K562 (cell line): ENCODE results near the gene GAMT. TPM values are rescaled to one million over a fixed set of nuclear protein-coding genes. Genes with fewer than 3 reads are reported as not detected.
A peak's percentile ranks its signal among the peaks of the same experiment; 100 is the strongest.

ENCODE experiments used
- AFF4 ChIP-seq: sonication (generic); formaldehyde crosslinking; IDR thresholded peaks from 2 replicates; pipeline ENCODE4 v1.8.0; 2023; ENCODE audit warnings: mild to moderate bottlenecking, missing genetic modification reagents
- BRCA1 ChIP-seq, 2 experiments: fragments of 450-650 bp in 1 of 2; sonication (generic) in 1 of 2; formaldehyde crosslinking in 1 of 2; IDR thresholded peaks; 2 replicates each; pipeline versions ENCODE4 v1.5.0 to v1.6.1; 2017 to 2020; ENCODE audit warnings: mild to moderate bottlenecking in 1 of 2, missing genetic modification reagents in 1 of 2
- DACH1 ChIP-seq: fragments of 450-650 bp; IDR thresholded peaks from 2 replicates; pipeline ENCODE4 v1.6.1; 2018; ENCODE audit not compliant: partially characterized antibody
- ETV1 ChIP-seq: fragments of 450-650 bp; conservative IDR thresholded peaks from 2 replicates; pipeline ENCODE4 v1.6.1; 2016; ENCODE audit warnings: missing genetic modification characterization, control low read depth, low read depth, missing compliant biosample characterization
- FUS ChIP-seq: fragments of 200-400 bp; formaldehyde crosslinking; optimal IDR thresholded peaks from 2 replicates; pipeline ENCODE3; 2017; ENCODE audit warnings: low read depth, low read length
- HMGN3 ChIP-seq: IDR thresholded peaks from 2 replicates; pipeline ENCODE4 v1.6.1; 2011; ENCODE audit warnings: borderline replicate concordance, low read depth, mild to moderate bottlenecking, mixed read lengths, low read length; ENCODE audit not compliant: insufficient read length; ENCODE audit errors: extremely low read depth
- MAFK ChIP-seq: IDR thresholded peaks from 2 replicates; pipeline ENCODE4 v1.6.1; 2011; ENCODE audit warnings: low read length, improper control_type of control experiment
- MCM3 ChIP-seq: fragments of 450-650 bp; IDR thresholded peaks from 2 replicates; pipeline ENCODE4 v1.6.1; 2016
- POLR2B ChIP-seq: fragments of 450-650 bp; IDR thresholded peaks from 2 replicates; pipeline ENCODE4 v1.6.1; 2018; ENCODE audit warnings: low read depth; ENCODE audit not compliant: partially characterized antibody
- RB1 ChIP-seq: fragments of 450-650 bp; IDR thresholded peaks from 2 replicates; pipeline ENCODE4 v1.6.1; 2017; ENCODE audit warnings: low read depth, mild to moderate bottlenecking
- RCOR1 ChIP-seq, 2 experiments: IDR thresholded peaks; 2 replicates each; pipeline ENCODE4 v1.6.1; 2012; ENCODE audit warnings: low read depth in 2 of 2, low read length in 2 of 2, borderline replicate concordance in 1 of 2, improper control_type of control experiment in 1 of 2
- RFX1 ChIP-seq: fragments of 450-650 bp; IDR thresholded peaks from 2 replicates; pipeline ENCODE4 v1.6.1; 2016; ENCODE audit warnings: mild to moderate bottlenecking, moderate library complexity
- SMARCA5 ChIP-seq: fragments of 450-650 bp; IDR thresholded peaks from 2 replicates; pipeline ENCODE4 v1.6.1; 2016
- STAT6 ChIP-seq: sonication (generic); formaldehyde crosslinking; IDR thresholded peaks from 2 replicates; pipeline ENCODE4 v1.8.1; 2023; ENCODE audit warnings: mild to moderate bottlenecking, missing genetic modification reagents
- XRCC3 ChIP-seq: fragments of 450-650 bp; IDR thresholded peaks from 2 replicates; pipeline ENCODE4 v1.6.1; 2017; ENCODE audit warnings: mild to moderate bottlenecking, moderate library complexity
- ZC3H4 ChIP-seq: sonication (generic); formaldehyde crosslinking; IDR thresholded peaks from 2 replicates; pipeline ENCODE4 v1.9.0; 2021; ENCODE audit warnings: missing genetic modification reagents, borderline replicate concordance
- ZNF785 ChIP-seq: fragments of 250-450 bp; sonication (Bioruptor Pico); IDR thresholded peaks from 2 replicates; pipeline ENCODE4 v1.4.0; 2020; ENCODE audit warnings: mild to moderate bottlenecking
- polyA plus RNA-seq, 8 experiments: library from polyadenylated mRNA; depleted of rRNA in 4 of 8; stranded (reverse) in 5 of 8; unstranded in 3 of 8; fragments of >200 nt; fragmentation: Nextera tagmentation in 2 of 8; fragmentation: Illumina TruSeq in 1 of 8; extraction: Ambion mirVana in 2 of 8; extraction: Trizol in 1 of 8; gene quantifications; 2 replicates each; pipeline versions ENCODE4 v1.2.1 to v1.2.3, GENCODE V29; 2011 to 2014; ENCODE audit warnings: inconsistent platforms in 1 of 8, missing spikeins in 1 of 8
- total RNA-seq, 7 experiments: library from RNA; depleted of rRNA in 6 of 7; stranded (reverse); fragments of >200 nt in 6 of 7; fragmentation: Illumina TruSeq in 2 of 7; extraction: Trizol in 2 of 7; gene quantifications; 2 replicates each; pipeline versions ENCODE4 v1.2.1 to v1.2.3, GENCODE V29; 2011 to 2021; ENCODE audit warnings: low replicate concordance in 1 of 7

GAMT gene
- total and polyA plus RNA-seq, 9 of the 15 experiments (the other 6 are each of a cell fraction or from before 2014, with no cell fraction given) = 1.3 to 35.3 (median 27.2) TPM

- TF ChIP-seq BRCA1 (IDR thresholded peaks at IDR 0.05) (no peak), BRCA1 (CRISPR knock-in tag; IDR thresholded peaks at IDR 0.05) (no peak), ZC3H4 (CRISPR knock-in tag) (peak; percentile 33; the same call in 1 of the 2 replicates), AFF4 (CRISPR knock-in tag) (no peak), RCOR1 (IDR thresholded peaks at IDR 0.05; ENCODE audit: borderline replicate concordance in 1 of 2, low read depth in 2 of 2, low read length in 2 of 2) (no peak), FUS (no peak), SMARCA5 (peak; percentile 48; the same call in 1 of the 2 replicates), POLR2B (peak; percentile 20), STAT6 (CRISPR knock-in tag) (no peak), MCM3 (no peak), ZNF785 (CRISPR knock-in tag) (no peak), XRCC3 (no peak), DACH1 (no peak), RB1 (no peak), RFX1 (no peak), MAFK (no peak), ETV1 (no peak), HMGN3 (no peak)
Measured at GRCh38 chr19:1389033-1389940, 12.1 kb downstream of the GAMT start (continued).
